SU-DHL-6 (cell line): ENCODE measurements around the gene CFAP298.

Source experiments
- EZH2phosphoT487 ChIP-seq: fragments of 200-600 bp; sonication (generic), shearing (Covaris generic); conservative IDR thresholded peaks from 2 replicates; pipeline ENCODE4 v1.6.1; 2018; ENCODE audit warnings: mild to moderate bottlenecking, antibody characterized with exemption, low read length, moderate library complexity, mixed read lengths
- TF ChIP-seq, protein P1 (sequence below): fragments of 200-600 bp; sonication (generic); IDR thresholded peaks from one replicate; pipeline ENCODE4 v1.5.1; 2017; ENCODE audit warnings: antibody characterized with exemption, mild to moderate bottlenecking, low read length, moderate library complexity; ENCODE audit not compliant: insufficient read depth, poor library complexity, severe bottlenecking

DNA sequence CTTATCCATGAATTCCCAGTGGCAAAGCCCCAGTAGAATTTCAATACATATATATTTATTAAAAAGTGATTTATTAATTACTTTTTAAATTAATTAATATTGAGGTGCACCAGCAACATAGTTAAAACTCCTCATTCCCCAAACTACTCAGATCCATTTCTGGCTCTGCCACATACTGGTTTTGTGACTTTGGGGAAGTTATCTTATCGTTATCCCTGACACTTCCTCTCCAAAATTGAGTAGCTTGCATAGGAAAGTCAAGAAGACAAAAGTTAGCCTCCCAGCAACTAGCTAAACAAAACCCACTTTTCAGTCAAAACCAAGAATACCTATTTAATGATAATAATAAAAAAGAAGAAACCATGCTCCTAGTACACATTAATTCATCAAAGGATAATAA lies 62.7 kb downstream of the CFAP298 start:
- no peak for TF ChIP-seq EZH2phosphoT487
- TF ChIP-seq, protein P1, sequence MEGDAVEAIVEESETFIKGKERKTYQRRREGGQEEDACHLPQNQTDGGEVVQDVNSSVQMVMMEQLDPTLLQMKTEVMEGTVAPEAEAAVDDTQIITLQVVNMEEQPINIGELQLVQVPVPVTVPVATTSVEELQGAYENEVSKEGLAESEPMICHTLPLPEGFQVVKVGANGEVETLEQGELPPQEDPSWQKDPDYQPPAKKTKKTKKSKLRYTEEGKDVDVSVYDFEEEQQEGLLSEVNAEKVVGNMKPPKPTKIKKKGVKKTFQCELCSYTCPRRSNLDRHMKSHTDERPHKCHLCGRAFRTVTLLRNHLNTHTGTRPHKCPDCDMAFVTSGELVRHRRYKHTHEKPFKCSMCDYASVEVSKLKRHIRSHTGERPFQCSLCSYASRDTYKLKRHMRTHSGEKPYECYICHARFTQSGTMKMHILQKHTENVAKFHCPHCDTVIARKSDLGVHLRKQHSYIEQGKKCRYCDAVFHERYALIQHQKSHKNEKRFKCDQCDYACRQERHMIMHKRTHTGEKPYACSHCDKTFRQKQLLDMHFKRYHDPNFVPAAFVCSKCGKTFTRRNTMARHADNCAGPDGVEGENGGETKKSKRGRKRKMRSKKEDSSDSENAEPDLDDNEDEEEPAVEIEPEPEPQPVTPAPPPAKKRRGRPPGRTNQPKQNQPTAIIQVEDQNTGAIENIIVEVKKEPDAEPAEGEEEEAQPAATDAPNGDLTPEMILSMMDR, result no peak
